Measurements from ENCODE around the gene ASIC1. TPM values are rescaled to one million over a fixed set of nuclear protein-coding genes. Genes with fewer than 3 reads are reported as not detected.

ASIC1 gene
- total and polyA plus RNA-seq, 2 of the 13 experiments (the other 11 are each of a cell fraction or from before 2014, with no cell fraction given): 0.44 to 1.5 TPM

GRCh38 chr12:50062728-50063460 lies 5.5 kb downstream of the ASIC1 start:
- no peak overlapping the region for H3K4me2 ChIP-seq (ENCODE audit: low read depth, low read length)
- in situ Hi-C loops (cut with HindIII; ENCODE audit: extremely low pct_ligation_motif_present, low pct_unique_long_range_greater_than_20kb): no loop called here
- ATAC-seq (no peak), FAIRE-seq (no peak), DNase-seq (ENCODE audit: low spot score) (no peak)
- ChIA-PET CTCF (ENCODE audit: low intra/inter-chr PET ratio, low total read pairs) (no interaction called here), POLR2A (no interaction called here)
- no peak overlapping the region for H2AFZ ChIP-seq (ENCODE audit: low read length)
- TF ChIP-seq CBX1 (IDR thresholded peaks at IDR 0.05; ENCODE audit: low read depth) (no peak), SALL2 (CRISPR knock-in tag; IDR thresholded peaks at IDR 0.05) (no peak), GABPB1 (CRISPR knock-in tag; IDR thresholded peaks at IDR 0.05) (no peak), PRPF4 (IDR thresholded peaks at IDR 0.05; ENCODE audit: low read depth, low read length, poor library complexity, severe bottlenecking) (no peak), ETS1 (CRISPR knock-in tag; IDR thresholded peaks at IDR 0.05) (no peak)
- TF ChIP-seq, protein P1, sequence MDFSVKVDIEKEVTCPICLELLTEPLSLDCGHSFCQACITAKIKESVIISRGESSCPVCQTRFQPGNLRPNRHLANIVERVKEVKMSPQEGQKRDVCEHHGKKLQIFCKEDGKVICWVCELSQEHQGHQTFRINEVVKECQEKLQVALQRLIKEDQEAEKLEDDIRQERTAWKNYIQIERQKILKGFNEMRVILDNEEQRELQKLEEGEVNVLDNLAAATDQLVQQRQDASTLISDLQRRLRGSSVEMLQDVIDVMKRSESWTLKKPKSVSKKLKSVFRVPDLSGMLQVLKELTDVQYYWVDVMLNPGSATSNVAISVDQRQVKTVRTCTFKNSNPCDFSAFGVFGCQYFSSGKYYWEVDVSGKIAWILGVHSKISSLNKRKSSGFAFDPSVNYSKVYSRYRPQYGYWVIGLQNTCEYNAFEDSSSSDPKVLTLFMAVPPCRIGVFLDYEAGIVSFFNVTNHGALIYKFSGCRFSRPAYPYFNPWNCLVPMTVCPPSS (IDR thresholded peaks at IDR 0.05): no peak
- TF ChIP-seq, protein P2, sequence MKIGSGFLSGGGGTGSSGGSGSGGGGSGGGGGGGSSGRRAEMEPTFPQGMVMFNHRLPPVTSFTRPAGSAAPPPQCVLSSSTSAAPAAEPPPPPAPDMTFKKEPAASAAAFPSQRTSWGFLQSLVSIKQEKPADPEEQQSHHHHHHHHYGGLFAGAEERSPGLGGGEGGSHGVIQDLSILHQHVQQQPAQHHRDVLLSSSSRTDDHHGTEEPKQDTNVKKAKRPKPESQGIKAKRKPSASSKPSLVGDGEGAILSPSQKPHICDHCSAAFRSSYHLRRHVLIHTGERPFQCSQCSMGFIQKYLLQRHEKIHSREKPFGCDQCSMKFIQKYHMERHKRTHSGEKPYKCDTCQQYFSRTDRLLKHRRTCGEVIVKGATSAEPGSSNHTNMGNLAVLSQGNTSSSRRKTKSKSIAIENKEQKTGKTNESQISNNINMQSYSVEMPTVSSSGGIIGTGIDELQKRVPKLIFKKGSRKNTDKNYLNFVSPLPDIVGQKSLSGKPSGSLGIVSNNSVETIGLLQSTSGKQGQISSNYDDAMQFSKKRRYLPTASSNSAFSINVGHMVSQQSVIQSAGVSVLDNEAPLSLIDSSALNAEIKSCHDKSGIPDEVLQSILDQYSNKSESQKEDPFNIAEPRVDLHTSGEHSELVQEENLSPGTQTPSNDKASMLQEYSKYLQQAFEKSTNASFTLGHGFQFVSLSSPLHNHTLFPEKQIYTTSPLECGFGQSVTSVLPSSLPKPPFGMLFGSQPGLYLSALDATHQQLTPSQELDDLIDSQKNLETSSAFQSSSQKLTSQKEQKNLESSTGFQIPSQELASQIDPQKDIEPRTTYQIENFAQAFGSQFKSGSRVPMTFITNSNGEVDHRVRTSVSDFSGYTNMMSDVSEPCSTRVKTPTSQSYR (CRISPR knock-in tag; IDR thresholded peaks at IDR 0.05; ENCODE audit: borderline replicate concordance): no peak
- BruUV-seq (replicated peaks): no TSS peak
- H3K27ac ChIP-seq (ENCODE audit: extremely low read length, insufficient read depth, low read length): no peak overlapping the region
- H3K36me3 ChIP-seq (replicated peaks in 1 of 2; ENCODE audit: control insufficient read depth in 1 of 2, insufficient read depth in 2 of 2, low read length in 2 of 2): no peaks in the 10 kb centered on the region
- no peak overlapping the region for H3K4me3 ChIP-seq (replicated peaks in 1 of 3; ENCODE audit: insufficient read depth in 1 of 3, low read depth in 2 of 3, low read length in 3 of 3)
- H3K9ac ChIP-seq (ENCODE audit: insufficient read depth, low read depth, low read length): no peak overlapping the region
- H3K9me3 ChIP-seq (ENCODE audit: low read length): no peaks in the 10 kb centered on the region
- WGBS (ENCODE audit: low lambda C conversion rate): 13% methylated on average over 5 of the region's 5 CpGs
- intact Hi-C loops (cut with micrococcal nuclease; ENCODE audit: unreplicated experiment): no loop called here
- peaks cover 0 to 14% of the 10 kb centered on the region in 2 experiments; a peak in 3 of 5 replicates for H3K27me3 ChIP-seq (ENCODE audit: control insufficient read depth in 1 of 2, insufficient read depth in 2 of 2, low read length in 2 of 2)
- H4K20me1 ChIP-seq (ENCODE audit: insufficient read depth, low read length): no peaks in the 10 kb centered on the region
- H3K79me2 ChIP-seq (ENCODE audit: insufficient read depth, low read length): no peaks in the 10 kb centered on the region
- 0 out of 2 replicates have a peak, but pooled peaks cover 5% of the 10 kb centered on the region for H3K4me1 ChIP-seq (ENCODE audit: insufficient read depth, low read length)

Measured in HepG2 (cell line).